LNCAP (cell line): Measurements from ENCODE around the gene CHP1.

ENCODE experiments used
- TF ChIP-seq, protein P1 (sequence below): fragments of 450-650 bp; IDR thresholded peaks from 2 replicates; pipeline ENCODE4 v1.5.1; 2017; ENCODE audit warnings: mild to moderate bottlenecking

The CHP1 gene

DNA sequence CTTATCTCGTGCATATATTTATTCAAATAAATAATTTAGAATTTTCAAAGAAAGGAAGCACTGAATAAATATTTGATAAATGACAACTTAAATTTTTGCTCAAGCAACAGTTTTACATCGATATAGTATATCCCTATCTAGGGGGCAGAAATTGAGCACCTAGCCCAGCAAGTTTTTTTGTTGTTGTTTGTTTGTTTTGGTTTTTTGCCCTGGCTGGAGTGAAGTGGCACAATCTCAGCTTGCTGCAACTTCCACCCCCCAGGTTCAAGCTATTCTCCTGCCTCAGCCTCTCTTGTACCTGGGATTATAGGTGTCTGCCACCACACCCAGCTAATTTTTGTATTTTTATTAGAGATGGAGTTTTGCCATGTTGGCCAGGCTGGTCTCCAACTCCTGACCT, 58.9 kb downstream of the CHP1 start:
- TF ChIP-seq, protein P1, sequence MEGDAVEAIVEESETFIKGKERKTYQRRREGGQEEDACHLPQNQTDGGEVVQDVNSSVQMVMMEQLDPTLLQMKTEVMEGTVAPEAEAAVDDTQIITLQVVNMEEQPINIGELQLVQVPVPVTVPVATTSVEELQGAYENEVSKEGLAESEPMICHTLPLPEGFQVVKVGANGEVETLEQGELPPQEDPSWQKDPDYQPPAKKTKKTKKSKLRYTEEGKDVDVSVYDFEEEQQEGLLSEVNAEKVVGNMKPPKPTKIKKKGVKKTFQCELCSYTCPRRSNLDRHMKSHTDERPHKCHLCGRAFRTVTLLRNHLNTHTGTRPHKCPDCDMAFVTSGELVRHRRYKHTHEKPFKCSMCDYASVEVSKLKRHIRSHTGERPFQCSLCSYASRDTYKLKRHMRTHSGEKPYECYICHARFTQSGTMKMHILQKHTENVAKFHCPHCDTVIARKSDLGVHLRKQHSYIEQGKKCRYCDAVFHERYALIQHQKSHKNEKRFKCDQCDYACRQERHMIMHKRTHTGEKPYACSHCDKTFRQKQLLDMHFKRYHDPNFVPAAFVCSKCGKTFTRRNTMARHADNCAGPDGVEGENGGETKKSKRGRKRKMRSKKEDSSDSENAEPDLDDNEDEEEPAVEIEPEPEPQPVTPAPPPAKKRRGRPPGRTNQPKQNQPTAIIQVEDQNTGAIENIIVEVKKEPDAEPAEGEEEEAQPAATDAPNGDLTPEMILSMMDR, result no peak

DNA sequence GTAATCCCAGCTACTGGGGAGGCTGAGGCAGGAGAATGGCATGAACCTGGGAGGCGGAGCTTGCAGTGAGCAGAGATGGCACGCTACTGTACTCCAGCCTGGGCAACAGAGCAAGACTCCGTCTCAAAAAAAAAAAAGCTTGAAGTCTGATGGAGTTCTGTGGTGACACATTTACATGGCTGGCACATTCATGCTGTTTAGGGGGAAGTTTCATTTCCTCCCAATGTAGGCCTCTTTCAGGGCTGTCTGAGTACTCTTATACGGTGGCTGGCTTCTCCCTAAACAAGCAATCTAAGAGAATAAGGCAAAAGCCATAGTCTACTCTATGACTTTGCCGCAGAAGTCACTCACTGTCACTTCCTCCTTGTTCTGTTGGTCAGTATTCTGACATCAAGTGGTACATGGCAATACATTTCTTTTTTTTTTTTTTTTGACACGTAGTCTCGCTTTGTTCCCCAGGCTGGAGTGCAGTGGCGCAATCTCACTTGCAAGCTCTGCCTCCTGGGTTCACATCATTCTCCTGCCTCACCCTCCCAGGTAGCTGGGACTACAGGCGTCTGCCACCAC, 60.1 kb downstream of the CHP1 start:
- TF ChIP-seq, protein P1, result no peak

DNA sequence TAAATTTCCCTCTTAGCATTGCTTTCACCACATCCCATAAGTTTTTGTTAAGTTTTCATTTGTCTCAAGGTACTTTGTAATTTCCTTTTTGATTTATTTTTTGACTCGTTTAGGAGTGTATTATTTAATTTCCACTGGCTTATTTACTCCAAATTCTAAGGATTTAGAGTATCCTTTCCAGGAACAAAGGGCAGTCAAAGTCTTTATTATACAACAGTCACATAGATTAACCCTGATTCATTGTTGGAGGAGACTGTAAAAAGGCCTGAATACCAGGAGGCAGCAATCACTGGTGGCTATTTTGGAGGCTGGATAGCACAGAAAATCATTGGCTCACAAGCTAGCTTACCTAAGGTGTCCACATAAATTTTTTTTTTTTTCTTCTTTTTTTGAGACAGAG, 61.5 kb downstream of the CHP1 start:
- TF ChIP-seq, protein P1, result no peak

DNA sequence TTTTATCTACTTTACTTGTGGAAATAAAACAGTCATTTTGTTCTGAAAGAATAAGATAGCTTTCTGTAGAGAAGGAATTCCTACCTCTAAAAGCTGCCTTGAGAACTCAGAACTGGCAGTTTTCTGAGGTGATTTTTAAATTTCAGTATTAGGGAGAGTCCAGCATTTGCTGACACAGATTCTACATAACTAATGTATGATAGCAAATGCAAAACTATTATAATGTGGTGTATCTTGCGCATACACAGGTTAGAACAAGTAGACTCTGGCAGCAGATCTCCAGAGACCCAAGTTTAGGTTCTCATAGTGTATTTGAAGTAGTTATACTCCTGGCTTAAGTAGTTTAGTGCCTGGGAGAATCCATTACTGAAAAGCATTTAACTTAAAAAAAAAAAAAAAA, 70.5 kb downstream of the CHP1 start:
- TF ChIP-seq, protein P1, result no peak

DNA sequence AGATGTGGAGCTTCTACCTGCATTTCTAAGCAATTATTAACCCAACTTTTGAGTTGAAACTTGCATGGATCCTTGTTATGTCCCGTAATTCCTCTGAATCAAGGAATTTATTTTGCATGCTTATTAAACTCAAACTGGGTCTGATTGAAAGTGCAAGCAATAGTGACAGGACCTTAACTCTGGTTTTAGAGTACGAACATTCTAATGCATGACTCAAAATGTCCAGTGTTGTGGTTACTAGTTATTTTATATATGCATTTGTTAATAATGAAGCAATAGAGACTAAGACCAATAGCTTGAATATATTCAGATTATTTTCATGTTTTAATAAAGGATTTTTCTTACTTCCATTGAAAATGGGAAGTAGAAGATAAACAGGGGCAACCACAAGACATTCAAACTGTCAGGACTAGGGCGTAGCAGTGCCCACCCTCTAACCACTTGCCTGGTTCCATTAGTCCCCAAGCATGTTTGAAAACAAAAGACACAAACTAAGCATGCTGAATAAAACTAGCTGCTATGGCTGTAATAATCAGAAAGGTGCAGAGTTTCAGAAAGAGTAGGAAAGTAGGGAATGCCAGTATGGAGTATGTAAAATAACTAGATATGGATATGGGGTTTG, 73.2 kb downstream of the CHP1 start:
- TF ChIP-seq, protein P1, result no peak

DNA sequence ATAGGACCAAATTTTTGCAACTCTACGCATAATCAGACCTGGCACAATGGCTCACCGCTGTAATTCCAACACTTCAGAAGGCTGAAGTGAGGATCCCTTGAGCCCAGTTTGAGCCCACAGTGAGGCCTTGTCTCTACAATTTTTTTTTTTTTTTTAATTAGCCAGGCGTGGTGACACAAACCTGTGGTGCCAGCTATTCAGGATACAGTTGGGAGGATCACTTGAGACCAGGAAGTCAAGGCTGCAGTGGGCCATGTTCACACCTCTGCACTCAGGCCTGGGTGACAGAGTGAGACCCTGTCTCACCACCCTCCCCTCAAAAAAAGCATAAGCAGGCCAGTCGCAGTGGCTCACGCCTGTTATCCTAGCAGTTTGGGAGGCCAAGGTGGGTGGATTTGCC, 76.6 kb downstream of the CHP1 start:
- TF ChIP-seq, protein P1, result no peak

DNA sequence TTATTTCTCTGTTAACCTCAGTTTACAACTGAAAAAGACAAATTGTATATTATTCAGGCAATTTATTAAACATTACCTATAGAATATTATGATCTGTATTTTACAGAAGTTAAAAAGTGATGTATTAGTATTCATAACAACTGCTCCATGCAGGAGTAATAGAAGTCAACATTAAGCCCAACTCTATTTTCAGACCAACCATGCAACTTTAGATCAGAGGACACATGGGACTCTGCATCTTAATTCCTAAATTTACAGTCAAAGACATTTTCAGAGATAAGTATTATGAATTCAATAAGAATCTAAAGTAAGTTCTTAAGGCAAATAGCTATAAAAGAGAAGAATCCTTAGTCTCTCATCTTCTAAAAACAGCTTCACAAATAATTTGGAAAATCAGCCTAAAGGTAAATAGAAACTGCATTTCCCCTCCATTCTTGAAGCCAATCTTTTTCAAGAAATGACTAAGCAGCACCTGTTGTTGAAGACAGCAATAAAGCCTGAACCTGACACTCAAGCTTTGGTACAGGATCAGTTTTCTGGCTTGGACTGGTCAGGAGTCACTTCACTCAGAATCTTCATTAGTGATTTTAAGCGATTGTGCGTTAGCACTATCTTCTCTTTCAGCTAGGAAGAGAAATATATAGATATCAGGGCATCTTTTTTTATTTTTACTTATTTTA, 78.3 kb downstream of the CHP1 start:
- TF ChIP-seq, protein P1, result no peak
